ENCODE data around the gene CCDC197.

The CCDC197 gene

GRCh38 chr14:94027566-94028449 lies 30.7 kb downstream of the CCDC197 start:
- DNase-seq, result no peak

GRCh38 chr14:94028450-94028826 lies 31.3 kb downstream of the CCDC197 start:
- peak; percentile 60 for DNase-seq

- DNase-seq, result no peak
Measured at GRCh38 chr14:94029265-94029664, 32.2 kb downstream of the CCDC197 start.

- no peak for DNase-seq
Measured at GRCh38 chr14:94029671-94030203, 32.6 kb downstream of the CCDC197 start.

GRCh38 chr14:94030571-94030970 lies 33.5 kb downstream of the CCDC197 start:
- no peak for DNase-seq

- no peak for DNase-seq
Measured at GRCh38 chr14:94031161-94031882, 34.2 kb downstream of the CCDC197 start.

GRCh38 chr14:94031883-94032279 lies 34.8 kb downstream of the CCDC197 start:
- no peak for DNase-seq

GRCh38 chr14:94034886-94035285 lies 37.8 kb downstream of the CCDC197 start:
- no peak for DNase-seq

GRCh38 chr14:94036313-94037167 lies 39.4 kb downstream of the CCDC197 start:
- DNase-seq, result peak; percentile 82

- DNase-seq, result no peak
Measured at GRCh38 chr14:94037954-94038353, 40.9 kb downstream of the CCDC197 start.

- DNase-seq, result no peak
Measured at GRCh38 chr14:94038510-94038909, 41.4 kb downstream of the CCDC197 start.

- no peak for DNase-seq
Measured at GRCh38 chr14:94038921-94039629, 42.0 kb downstream of the CCDC197 start.

- DNase-seq, result no peak
Measured at GRCh38 chr14:94040247-94040646, 43.1 kb downstream of the CCDC197 start.

- DNase-seq, result no peak
Measured at GRCh38 chr14:94040796-94041195, 43.7 kb downstream of the CCDC197 start.

GRCh38 chr14:94041551-94042346 lies 44.6 kb downstream of the CCDC197 start:
- no peak for DNase-seq

GRCh38 chr14:94042433-94043091 lies 45.5 kb downstream of the CCDC197 start:
- no peak for DNase-seq

- no peak for DNase-seq
Measured at GRCh38 chr14:94043111-94043755, 46.1 kb downstream of the CCDC197 start.

GRCh38 chr14:94043756-94044475 lies 46.8 kb downstream of the CCDC197 start:
- DNase-seq, result no peak

GRCh38 chr14:94044476-94045091 lies 47.5 kb downstream of the CCDC197 start:
- no peak for DNase-seq
